ENCODE measurements around the gene WASHC2C.
"Not testable (repeated sequence)": the region's sequence is repeated elsewhere in the genome, so short reads cannot be mapped to it uniquely, and the experiment has no call there.

The WASHC2C gene

DNA sequence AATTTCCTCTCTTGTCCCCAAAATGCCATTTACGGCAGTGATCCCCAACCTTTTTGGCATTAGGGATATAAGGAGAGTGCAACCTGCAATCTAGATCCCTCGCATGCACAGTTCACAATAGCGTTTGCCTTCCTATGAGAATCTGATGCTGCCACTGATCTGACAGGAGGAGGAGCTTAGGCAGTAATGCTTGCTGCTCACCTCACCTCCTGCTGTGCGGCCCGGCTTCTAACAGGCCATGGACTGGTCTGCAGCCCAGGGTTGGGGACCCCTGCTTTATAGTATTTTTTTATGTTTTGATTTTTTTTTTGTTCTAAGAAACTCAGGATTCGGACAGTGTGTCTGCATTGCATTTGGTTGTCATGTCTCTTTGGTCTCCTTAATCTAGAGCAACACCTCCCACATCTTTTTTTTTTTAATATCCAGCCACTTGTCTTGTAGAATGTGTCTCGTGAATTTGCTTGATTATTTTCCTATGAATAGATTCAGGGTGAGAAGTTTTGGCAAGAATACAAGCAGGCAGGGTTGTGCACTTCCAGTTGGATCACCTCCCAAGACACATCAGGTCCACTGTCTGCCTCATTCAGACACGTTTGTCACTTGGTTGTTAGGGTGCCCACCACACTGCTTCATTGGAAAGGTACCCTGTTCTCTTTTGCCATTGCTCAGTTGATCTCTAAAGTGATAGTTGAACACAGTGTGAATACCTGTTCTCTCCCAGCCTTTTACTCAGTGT lies 30.8 kb downstream of the WASHC2C start:
- in situ Hi-C loops (cut with MboI; ENCODE audit: low sequenced_read_pairs, unreplicated experiment); DNase-seq (ENCODE audit: low spot score): not testable (repeated sequence)

- in situ Hi-C loops (cut with MboI; ENCODE audit: low sequenced_read_pairs, unreplicated experiment); DNase-seq (ENCODE audit: low spot score): not testable (repeated sequence)
Measured at GRCh38 chr10:45761622-45762021, 34.6 kb downstream of the WASHC2C start.

GRCh38 chr10:45763037-45763436 lies 36.0 kb downstream of the WASHC2C start:
- in situ Hi-C loops (cut with MboI; ENCODE audit: low sequenced_read_pairs, unreplicated experiment); DNase-seq (ENCODE audit: low spot score): not testable (repeated sequence)

- in situ Hi-C loops (cut with MboI; ENCODE audit: low sequenced_read_pairs, unreplicated experiment), result not testable (repeated sequence)
Measured at GRCh38 chr10:45768334-45768733, 41.3 kb downstream of the WASHC2C start.

DNA sequence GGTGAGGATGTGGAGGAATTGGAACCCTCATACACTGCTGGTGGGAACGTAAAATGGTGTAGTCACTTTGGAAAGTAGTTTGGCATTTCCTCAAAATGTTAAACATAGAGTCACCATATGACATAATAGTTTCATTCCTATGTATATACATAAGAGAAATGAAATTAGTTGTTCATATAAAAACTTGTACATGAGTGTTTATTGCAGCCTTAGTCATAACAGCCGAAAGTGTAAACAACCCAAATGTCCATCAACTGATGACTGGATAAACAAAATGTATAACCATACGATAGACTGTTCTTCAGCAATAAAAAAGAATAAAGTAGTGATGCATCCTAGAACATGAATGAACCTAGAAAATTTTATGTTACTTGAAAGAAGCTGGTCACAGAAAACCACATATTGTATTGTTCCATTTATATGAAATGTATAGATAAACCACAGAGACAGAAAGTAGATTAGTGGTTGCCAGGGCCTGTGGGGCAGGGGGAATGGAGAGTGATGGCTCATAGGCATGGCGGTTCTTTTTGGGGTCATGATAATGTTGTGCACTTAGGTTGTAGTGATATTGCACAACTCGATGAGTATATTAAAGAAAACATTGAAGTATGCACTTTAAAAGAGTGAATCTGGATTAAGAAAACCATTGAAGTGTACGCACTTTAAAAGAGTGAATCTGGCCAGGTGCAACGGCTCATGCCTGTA lies 44.8 kb downstream of the WASHC2C start:
- DNase-seq (ENCODE audit: low spot score); in situ Hi-C loops (cut with MboI; ENCODE audit: low sequenced_read_pairs, unreplicated experiment): not testable (repeated sequence)

More at GRCh38 chr10:45768334-45768733, 41.3 kb downstream of the WASHC2C start:
- not testable (repeated sequence) for DNase-seq (ENCODE audit: low spot score)

- in situ Hi-C loops (cut with MboI; ENCODE audit: low sequenced_read_pairs, unreplicated experiment); DNase-seq (ENCODE audit: low spot score): not testable (repeated sequence)
Measured at GRCh38 chr10:45786217-45786616, 59.2 kb downstream of the WASHC2C start.

- DNase-seq (ENCODE audit: low spot score); in situ Hi-C loops (cut with MboI; ENCODE audit: low sequenced_read_pairs, unreplicated experiment): not testable (repeated sequence)
Measured at GRCh38 chr10:45787212-45787741, 60.2 kb downstream of the WASHC2C start.

- DNase-seq (ENCODE audit: low spot score); in situ Hi-C loops (cut with MboI; ENCODE audit: low sequenced_read_pairs, unreplicated experiment): not testable (repeated sequence)
Measured at GRCh38 chr10:45789991-45790390, 62.9 kb downstream of the WASHC2C start.

GRCh38 chr10:45790694-45791426 lies 63.8 kb downstream of the WASHC2C start:
- in situ Hi-C loops (cut with MboI; ENCODE audit: low sequenced_read_pairs, unreplicated experiment); DNase-seq (ENCODE audit: low spot score): not testable (repeated sequence)

- DNase-seq (ENCODE audit: low spot score); in situ Hi-C loops (cut with MboI; ENCODE audit: low sequenced_read_pairs, unreplicated experiment): not testable (repeated sequence)
Measured at GRCh38 chr10:45794761-45795160, 67.7 kb downstream of the WASHC2C start.

- DNase-seq (ENCODE audit: low spot score); in situ Hi-C loops (cut with MboI; ENCODE audit: low sequenced_read_pairs, unreplicated experiment): not testable (repeated sequence)
Measured at GRCh38 chr10:45803060-45804010, 76.3 kb downstream of the WASHC2C start.

- in situ Hi-C loops (cut with MboI; ENCODE audit: low sequenced_read_pairs, unreplicated experiment), result not testable (repeated sequence)
Measured at GRCh38 chr10:45804996-45805395, 77.9 kb downstream of the WASHC2C start.

DNA sequence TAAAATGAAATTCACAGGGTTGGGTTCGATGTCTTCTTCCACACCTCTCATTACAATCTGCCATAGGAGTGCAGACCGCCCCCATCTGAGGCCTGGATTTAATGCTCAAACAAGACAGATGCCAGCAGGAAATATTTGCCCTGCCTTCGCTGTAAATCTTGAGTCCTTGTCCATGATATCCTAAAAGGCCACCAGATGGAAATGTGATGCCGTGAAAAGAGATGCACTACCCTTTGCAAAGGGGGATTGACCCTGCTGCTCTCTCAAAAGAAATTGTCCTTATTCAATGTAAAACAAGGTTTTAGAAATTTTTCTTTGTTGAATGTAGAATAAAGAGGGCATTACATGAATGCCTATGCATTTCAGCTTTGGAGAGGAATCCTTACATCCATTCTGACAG lies 82.8 kb downstream of the WASHC2C start:
- TF ChIP-seq CTCF (IDR thresholded peaks at IDR 0.05; ENCODE audit: borderline replicate concordance, control extremely low read depth, extremely low read depth, insufficient read depth, missing control alignments), result no peak
- DNase-seq (ENCODE audit: low spot score), result no peak
- in situ Hi-C loops (cut with MboI; ENCODE audit: low sequenced_read_pairs, unreplicated experiment), result no loop called here

More at GRCh38 chr10:45804996-45805395, 77.9 kb downstream of the WASHC2C start:
- not testable (repeated sequence) for DNase-seq (ENCODE audit: low spot score)

All from GM13976 (cell line).